ENCODE data around the gene SLC7A14. TPM values are rescaled to one million over a fixed set of nuclear protein-coding genes. Genes with fewer than 3 reads are reported as not detected.

Gene SLC7A14
- total and polyA plus RNA-seq, 2 donors = 0.05 TPM

DNA sequence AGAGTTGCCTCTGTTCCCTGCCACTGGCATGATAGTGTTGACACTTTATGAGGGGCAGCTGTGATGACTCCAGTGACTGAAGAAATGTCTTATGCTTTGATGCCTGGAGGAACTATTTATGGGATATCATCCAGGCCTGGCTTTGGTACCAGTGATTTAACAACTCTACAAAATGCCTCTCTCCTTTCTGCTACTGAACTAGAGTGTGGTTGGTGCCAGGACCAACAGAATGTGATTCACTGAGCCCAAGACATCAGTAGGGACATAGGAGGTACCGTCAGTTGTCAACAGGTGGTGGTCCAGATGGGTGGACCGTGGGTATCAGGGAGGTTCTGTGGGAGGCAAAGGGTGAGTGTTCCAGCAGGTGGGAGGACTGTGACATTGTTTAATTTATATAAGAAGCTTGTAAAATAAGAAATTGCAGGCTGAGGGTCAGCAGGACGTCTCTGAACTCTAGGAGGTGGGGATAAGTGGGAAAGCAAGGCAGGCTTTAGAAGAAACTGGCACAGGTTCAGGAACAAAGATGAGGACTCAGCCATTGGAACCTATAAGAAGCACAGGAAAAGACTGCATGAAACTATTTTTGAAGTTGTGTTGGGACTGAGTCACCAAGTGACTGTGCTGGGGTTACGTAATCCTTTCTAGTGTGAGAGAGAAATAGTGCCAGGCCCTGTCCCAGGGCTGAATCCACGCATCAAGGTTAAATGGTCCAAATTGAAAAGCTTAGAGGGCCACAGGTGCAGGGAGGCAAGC, 28.5 kb upstream of the SLC7A14 start:
- no peak overlapping the region for H3K27ac ChIP-seq (ENCODE audit: low read depth in 1 of 2, low read length in 1 of 2)
- no peak overlapping the region for H3K4me3 ChIP-seq (ENCODE audit: low read length in 2 of 2)
- no peaks in the 10 kb centered on the region for H3K9me3 ChIP-seq (ENCODE audit: control insufficient read depth in 2 of 2, insufficient read depth in 1 of 2, low read length in 1 of 2)
- no peaks in the 10 kb centered on the region for H3K27me3 ChIP-seq (ENCODE audit: control insufficient read depth in 2 of 2, insufficient read depth in 1 of 2, low read length in 1 of 2)
- DNase-seq (ENCODE audit: low read depth in 6 of 9, low spot score in 9 of 9) = no peak
- H3K4me1 ChIP-seq (ENCODE audit: control insufficient read depth in 2 of 2, insufficient read depth in 2 of 2, low read length in 2 of 2) = no peaks in the 10 kb centered on the region
- no peaks in the 10 kb centered on the region for H3K36me3 ChIP-seq (ENCODE audit: control insufficient read depth in 2 of 2, insufficient read depth in 2 of 2, low read length in 1 of 2)
- WGBS = 79% methylated on average over 5 of the region's 5 CpGs

DNA sequence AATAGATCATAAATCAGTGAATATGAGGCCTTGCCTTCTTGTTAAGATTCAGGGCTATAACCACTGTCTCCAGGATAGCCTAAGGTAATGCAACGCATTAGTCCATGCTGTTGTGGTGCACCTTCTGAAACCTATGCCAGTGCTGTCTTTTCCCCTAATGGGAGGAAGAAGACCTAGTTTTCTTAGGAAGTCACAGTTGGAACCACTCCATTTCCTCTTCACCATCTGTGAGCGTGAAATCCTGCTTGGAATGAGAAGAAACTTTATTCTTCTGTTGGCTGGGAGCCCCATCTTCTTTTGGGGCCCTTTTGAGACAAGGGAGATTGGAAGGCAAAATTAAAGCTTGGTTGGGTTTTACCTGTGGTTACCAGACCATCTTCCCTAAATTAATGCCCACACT, 25.9 kb upstream of the SLC7A14 start:
- no peaks in the 10 kb centered on the region for H3K36me3 ChIP-seq (ENCODE audit: control insufficient read depth in 2 of 2, insufficient read depth in 2 of 2, low read length in 1 of 2)
- no peak for DNase-seq (ENCODE audit: low read depth in 6 of 9, low spot score in 9 of 9)
- 86% methylated on average over 2 of the region's 2 CpGs for WGBS
- H3K4me1 ChIP-seq (ENCODE audit: control insufficient read depth in 2 of 2, insufficient read depth in 2 of 2, low read length in 2 of 2) = no peaks in the 10 kb centered on the region
- no peaks in the 10 kb centered on the region for H3K9me3 ChIP-seq (ENCODE audit: control insufficient read depth in 2 of 2, insufficient read depth in 1 of 2, low read length in 1 of 2)
- H3K27me3 ChIP-seq (ENCODE audit: control insufficient read depth in 2 of 2, insufficient read depth in 1 of 2, low read length in 1 of 2) = no peaks in the 10 kb centered on the region
- H3K4me3 ChIP-seq (ENCODE audit: low read length in 2 of 2) = no peak overlapping the region
- no peak overlapping the region for H3K27ac ChIP-seq (ENCODE audit: low read depth in 1 of 2, low read length in 1 of 2)

DNA sequence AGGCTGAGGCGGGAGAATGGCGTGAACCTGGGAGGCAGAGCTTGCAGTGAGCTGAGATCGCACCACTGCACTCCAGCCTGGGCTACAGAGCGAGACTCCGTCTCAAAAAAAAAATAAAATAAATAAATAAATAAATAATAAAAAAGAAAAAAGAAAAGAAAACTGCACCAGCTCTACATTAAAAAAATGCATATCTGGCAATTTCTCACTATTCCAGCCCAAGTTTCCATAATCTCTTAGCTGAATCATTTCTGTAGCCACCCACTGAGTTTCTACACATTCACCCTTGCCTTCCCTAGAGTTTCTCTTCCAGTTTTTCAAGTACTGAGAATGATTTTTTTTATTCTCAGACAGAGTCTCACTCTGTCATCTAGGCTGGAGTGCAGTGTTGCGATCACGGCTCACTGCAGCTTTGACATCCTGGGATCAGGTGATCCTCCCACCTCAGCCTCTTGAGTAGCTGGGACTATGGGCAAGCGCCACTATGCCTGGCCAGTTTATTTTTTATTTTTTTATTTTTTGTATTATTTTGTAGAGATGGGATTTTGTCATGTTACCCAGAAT, 24.5 kb upstream of the SLC7A14 start:
- no peak for DNase-seq (ENCODE audit: low read depth in 6 of 9, low spot score in 9 of 9)
- H3K27ac ChIP-seq (ENCODE audit: low read depth in 1 of 2, low read length in 1 of 2) = no peak overlapping the region
- 95% methylated on average over 8 of the region's 8 CpGs for WGBS

DNA sequence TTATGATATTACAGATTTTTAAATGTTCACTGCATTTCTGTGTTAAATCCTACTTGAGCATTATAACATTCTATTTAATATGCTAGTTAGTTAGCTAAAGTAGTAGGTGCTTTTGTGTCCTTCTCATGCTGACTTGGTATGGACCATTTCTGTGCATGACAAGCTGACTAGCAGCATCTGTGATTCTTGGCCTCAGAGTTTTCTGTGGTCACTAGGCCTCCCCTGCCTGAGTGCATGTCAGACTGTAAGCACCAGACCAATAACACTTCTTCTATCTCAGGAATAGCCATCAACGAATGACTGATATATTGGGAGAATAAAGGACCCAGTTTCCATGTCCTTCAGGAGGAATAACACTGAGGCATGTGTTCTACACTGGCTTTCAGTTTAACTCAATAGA, 22.6 kb upstream of the SLC7A14 start:
- Histone ChIP-seq H3K9me3 (ENCODE audit: control insufficient read depth in 2 of 2, insufficient read depth in 1 of 2, low read length in 1 of 2) (no peaks in the 10 kb centered on the region), H3K27me3 (ENCODE audit: control insufficient read depth in 2 of 2, insufficient read depth in 1 of 2, low read length in 1 of 2) (no peaks in the 10 kb centered on the region), H3K36me3 (ENCODE audit: control insufficient read depth in 2 of 2, insufficient read depth in 2 of 2, low read length in 1 of 2) (no peaks in the 10 kb centered on the region), H3K27ac (ENCODE audit: low read depth in 1 of 2, low read length in 1 of 2) (no peak overlapping the region), H3K4me3 (ENCODE audit: low read length in 2 of 2) (no peak overlapping the region), H3K4me1 (ENCODE audit: control insufficient read depth in 2 of 2, insufficient read depth in 2 of 2, low read length in 2 of 2) (no peaks in the 10 kb centered on the region)
- no peak for DNase-seq (ENCODE audit: low read depth in 6 of 9, low spot score in 9 of 9)
- 92% methylated on average over 1 of the region's 1 CpG for WGBS

More for the DNA sequence above, 24.5 kb upstream of the SLC7A14 start:
- Histone ChIP-seq H3K9me3 (ENCODE audit: control insufficient read depth in 2 of 2, insufficient read depth in 1 of 2, low read length in 1 of 2) (no peaks in the 10 kb centered on the region), H3K27me3 (ENCODE audit: control insufficient read depth in 2 of 2, insufficient read depth in 1 of 2, low read length in 1 of 2) (no peaks in the 10 kb centered on the region), H3K4me3 (ENCODE audit: low read length in 2 of 2) (no peak overlapping the region), H3K4me1 (ENCODE audit: control insufficient read depth in 2 of 2, insufficient read depth in 2 of 2, low read length in 2 of 2) (no peaks in the 10 kb centered on the region), H3K36me3 (ENCODE audit: control insufficient read depth in 2 of 2, insufficient read depth in 2 of 2, low read length in 1 of 2) (no peaks in the 10 kb centered on the region)

DNA sequence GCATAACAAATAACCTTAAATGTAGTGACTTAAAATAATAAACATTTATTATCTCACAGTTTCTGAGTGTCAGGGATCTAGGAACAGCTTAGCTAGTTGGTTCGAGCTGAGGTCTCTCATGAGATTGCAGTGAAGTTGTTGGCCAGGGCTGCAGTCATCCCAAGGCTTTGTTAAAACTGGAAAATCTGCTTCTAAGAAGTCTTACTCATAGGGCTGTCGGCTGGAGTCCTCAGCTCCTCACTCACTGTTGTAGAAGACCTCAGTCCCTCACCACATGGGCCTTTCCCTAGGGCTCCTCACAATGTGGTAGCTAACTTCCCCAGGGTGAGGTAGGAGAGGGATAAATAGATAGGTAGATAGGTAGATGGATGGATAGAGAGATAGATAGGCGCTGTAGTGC, 20.8 kb upstream of the SLC7A14 start:
- DNase-seq (ENCODE audit: low read depth in 6 of 9, low spot score in 9 of 9) = no peak
- H3K36me3 ChIP-seq (ENCODE audit: control insufficient read depth in 2 of 2, insufficient read depth in 2 of 2, low read length in 1 of 2) = no peaks in the 10 kb centered on the region
- H3K4me3 ChIP-seq (ENCODE audit: low read length in 2 of 2) = no peak overlapping the region
- no peaks in the 10 kb centered on the region for H3K27me3 ChIP-seq (ENCODE audit: control insufficient read depth in 2 of 2, insufficient read depth in 1 of 2, low read length in 1 of 2)
- 80% methylated on average over 3 of the region's 3 CpGs for WGBS
- no peaks in the 10 kb centered on the region for H3K9me3 ChIP-seq (ENCODE audit: control insufficient read depth in 2 of 2, insufficient read depth in 1 of 2, low read length in 1 of 2)
- no peaks in the 10 kb centered on the region for H3K4me1 ChIP-seq (ENCODE audit: control insufficient read depth in 2 of 2, insufficient read depth in 2 of 2, low read length in 2 of 2)
- no peak overlapping the region for H3K27ac ChIP-seq (ENCODE audit: low read depth in 1 of 2, low read length in 1 of 2)

DNA sequence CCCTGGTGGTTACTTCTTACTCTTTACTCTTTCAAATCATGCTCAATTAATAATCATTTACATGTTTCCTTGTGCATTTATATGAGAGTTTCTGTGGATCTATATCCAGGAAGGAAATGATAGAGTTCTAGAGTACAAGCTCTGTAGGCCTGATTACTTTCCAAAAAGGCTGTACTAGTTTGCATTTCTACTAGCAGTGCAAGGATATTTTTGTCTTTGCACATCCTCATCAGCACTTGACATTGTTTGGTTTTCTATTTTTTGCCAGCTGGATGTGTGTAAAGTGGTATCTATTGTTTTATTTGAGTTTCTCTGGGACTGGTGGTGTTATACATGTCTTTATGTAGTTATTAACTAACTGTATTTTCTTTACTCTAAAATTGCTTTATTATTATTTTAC, 19.6 kb upstream of the SLC7A14 start:
- Histone ChIP-seq H3K36me3 (ENCODE audit: control insufficient read depth in 2 of 2, insufficient read depth in 2 of 2, low read length in 1 of 2) (no peaks in the 10 kb centered on the region), H3K4me1 (ENCODE audit: control insufficient read depth in 2 of 2, insufficient read depth in 2 of 2, low read length in 2 of 2) (no peaks in the 10 kb centered on the region), H3K27ac (ENCODE audit: low read depth in 1 of 2, low read length in 1 of 2) (no peak overlapping the region), H3K27me3 (ENCODE audit: control insufficient read depth in 2 of 2, insufficient read depth in 1 of 2, low read length in 1 of 2) (no peaks in the 10 kb centered on the region), H3K4me3 (ENCODE audit: low read length in 2 of 2) (no peak overlapping the region), H3K9me3 (ENCODE audit: control insufficient read depth in 2 of 2, insufficient read depth in 1 of 2, low read length in 1 of 2) (no peaks in the 10 kb centered on the region)
- no peak for DNase-seq (ENCODE audit: low read depth in 6 of 9, low spot score in 9 of 9)

DNA sequence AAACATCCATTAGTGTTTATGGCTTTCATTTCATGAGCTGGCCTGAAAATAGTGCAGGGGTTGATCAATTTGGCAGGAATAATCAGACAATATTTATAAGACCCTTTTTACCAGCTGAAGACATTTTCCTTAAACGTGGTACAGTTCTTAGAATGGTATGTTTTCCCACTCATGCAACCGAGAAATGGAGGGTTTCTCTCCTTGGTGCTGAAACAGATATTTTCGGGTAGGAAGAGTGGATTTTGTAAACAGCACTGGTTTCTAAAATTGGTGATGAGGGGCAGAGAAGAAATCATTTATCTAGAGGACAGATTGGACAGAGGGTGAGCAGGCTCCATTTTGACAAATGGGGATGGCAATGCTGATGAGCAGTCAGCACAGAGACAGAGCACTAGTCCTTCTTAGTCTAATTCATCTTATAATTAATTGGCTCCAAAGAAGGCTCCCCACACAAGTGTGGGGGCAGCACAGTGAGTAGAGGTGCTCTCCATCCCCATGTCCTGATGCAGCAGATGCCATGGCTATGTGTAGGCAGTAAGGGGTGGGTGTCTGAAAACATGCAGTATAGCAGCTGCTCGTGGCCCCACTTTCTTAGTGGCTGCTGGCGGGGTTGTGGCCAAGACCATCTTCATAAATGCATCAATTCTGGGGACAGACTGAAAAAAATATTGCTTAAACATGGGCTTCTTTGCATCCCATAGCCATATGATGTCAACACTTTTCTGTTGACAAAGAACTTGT, 18.1 kb upstream of the SLC7A14 start:
- no peaks in the 10 kb centered on the region for H3K9me3 ChIP-seq (ENCODE audit: control insufficient read depth in 2 of 2, insufficient read depth in 1 of 2, low read length in 1 of 2)
- no peaks in the 10 kb centered on the region for H3K27me3 ChIP-seq (ENCODE audit: control insufficient read depth in 2 of 2, insufficient read depth in 1 of 2, low read length in 1 of 2)
- no peaks in the 10 kb centered on the region for H3K36me3 ChIP-seq (ENCODE audit: control insufficient read depth in 2 of 2, insufficient read depth in 2 of 2, low read length in 1 of 2)
- H3K4me3 ChIP-seq (ENCODE audit: low read length in 2 of 2) = no peak overlapping the region
- 56% methylated on average over 5 of the region's 5 CpGs for WGBS
- no peaks in the 10 kb centered on the region for H3K4me1 ChIP-seq (ENCODE audit: control insufficient read depth in 2 of 2, insufficient read depth in 2 of 2, low read length in 2 of 2)
- no peak overlapping the region for H3K27ac ChIP-seq (ENCODE audit: low read depth in 1 of 2, low read length in 1 of 2)
- no peak for DNase-seq (ENCODE audit: low read depth in 6 of 9, low spot score in 9 of 9)

DNA sequence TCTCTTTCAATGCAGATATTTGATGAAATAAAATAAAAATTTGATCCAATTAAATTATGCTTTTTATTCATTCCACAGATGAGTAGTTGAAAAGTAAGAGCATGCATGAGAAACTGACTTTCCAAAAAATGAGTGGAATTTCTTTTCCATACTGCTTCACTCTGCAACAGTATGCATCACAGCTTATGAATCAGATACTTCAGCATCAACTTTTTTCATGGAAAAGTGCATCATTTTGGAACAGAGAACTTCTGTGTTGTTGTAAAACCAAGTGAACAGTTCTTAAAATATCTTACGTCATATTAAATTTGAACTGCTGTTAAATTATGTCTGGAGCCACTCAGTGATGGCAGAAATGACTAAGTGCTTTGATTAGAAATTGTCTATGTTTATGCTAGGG, 16.7 kb upstream of the SLC7A14 start:
- H3K4me3 ChIP-seq (ENCODE audit: low read length in 2 of 2) = no peak overlapping the region
- no peaks in the 10 kb centered on the region for H3K9me3 ChIP-seq (ENCODE audit: control insufficient read depth in 2 of 2, insufficient read depth in 1 of 2, low read length in 1 of 2)
- 98% methylated on average over 1 of the region's 1 CpG for WGBS
- H3K27me3 ChIP-seq (ENCODE audit: control insufficient read depth in 2 of 2, insufficient read depth in 1 of 2, low read length in 1 of 2) = no peaks in the 10 kb centered on the region
- no peaks in the 10 kb centered on the region for H3K36me3 ChIP-seq (ENCODE audit: control insufficient read depth in 2 of 2, insufficient read depth in 2 of 2, low read length in 1 of 2)
- no peaks in the 10 kb centered on the region for H3K4me1 ChIP-seq (ENCODE audit: control insufficient read depth in 2 of 2, insufficient read depth in 2 of 2, low read length in 2 of 2)
- DNase-seq (ENCODE audit: low read depth in 6 of 9, low spot score in 9 of 9) = no peak
- H3K27ac ChIP-seq (ENCODE audit: low read depth in 1 of 2, low read length in 1 of 2) = no peak overlapping the region

DNA sequence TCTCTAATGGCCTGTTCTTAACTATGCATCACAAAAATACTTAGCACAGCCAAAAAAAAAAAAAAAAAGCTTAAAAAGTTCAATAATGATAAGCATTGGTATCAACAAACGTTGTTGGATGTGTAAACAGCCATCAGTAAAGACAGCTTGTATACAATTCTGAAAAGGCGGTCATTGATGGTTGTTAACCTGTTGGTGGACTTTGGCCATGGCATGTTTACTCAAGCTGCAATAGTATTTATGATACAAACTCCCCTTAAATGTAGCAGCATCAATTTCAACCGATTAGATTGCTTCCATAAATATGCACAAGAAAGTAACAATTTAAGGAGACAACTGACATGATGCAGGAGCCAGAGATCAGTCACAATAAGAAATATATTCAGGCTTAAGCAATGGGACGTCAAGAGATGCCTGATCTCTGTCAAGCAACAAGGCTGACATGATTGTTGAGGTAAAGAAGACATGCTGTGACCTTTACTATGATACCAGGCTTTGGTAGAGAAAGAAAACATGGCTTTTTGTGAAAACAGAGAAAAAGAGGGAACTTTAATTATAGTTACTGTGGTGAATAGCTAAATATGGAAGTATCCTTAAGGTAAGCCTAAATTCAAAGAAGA, 14.2 kb upstream of the SLC7A14 start:
- no peak overlapping the region for H3K4me3 ChIP-seq (ENCODE audit: low read length in 2 of 2)
- WGBS = 56% methylated on average over 4 of the region's 4 CpGs
- H3K4me1 ChIP-seq (ENCODE audit: control insufficient read depth in 2 of 2, insufficient read depth in 2 of 2, low read length in 2 of 2) = no peaks in the 10 kb centered on the region
- no peaks in the 10 kb centered on the region for H3K36me3 ChIP-seq (ENCODE audit: control insufficient read depth in 2 of 2, insufficient read depth in 2 of 2, low read length in 1 of 2)
- no peaks in the 10 kb centered on the region for H3K9me3 ChIP-seq (ENCODE audit: control insufficient read depth in 2 of 2, insufficient read depth in 1 of 2, low read length in 1 of 2)
- no peaks in the 10 kb centered on the region for H3K27me3 ChIP-seq (ENCODE audit: control insufficient read depth in 2 of 2, insufficient read depth in 1 of 2, low read length in 1 of 2)
- DNase-seq (ENCODE audit: low read depth in 6 of 9, low spot score in 9 of 9) = no peak
- no peak overlapping the region for H3K27ac ChIP-seq (ENCODE audit: low read depth in 1 of 2, low read length in 1 of 2)

Measured in thymus (tissue), 11 donors.